Measurements from ENCODE around the gene XRCC4. TPM values are rescaled to one million over a fixed set of nuclear protein-coding genes. Genes with fewer than 3 reads are reported as not detected.

Gene XRCC4
- total and polyA plus RNA-seq, 9 of the 15 experiments (the other 6 are each of a cell fraction or from before 2014, with no cell fraction given) = 13.6 to 61.6 (median 22.4) TPM

- Histone ChIP-seq H3K4me1 (replicated peaks in 1 of 2; ENCODE audit: control insufficient read depth in 2 of 2, insufficient read depth in 2 of 2, low read length in 2 of 2) (no peaks in the 10 kb centered on the region), H3K79me2 (ENCODE audit: control insufficient read depth, insufficient read depth, low read length) (no peaks in the 10 kb centered on the region), H3K4me3 (no peak overlapping the region), H3K27me3 (ENCODE audit: control insufficient read depth in 2 of 2, insufficient read depth in 2 of 2, low read length in 2 of 2) (no peaks in the 10 kb centered on the region), H3K27ac (ENCODE audit: extremely low read depth, low read depth, low read length) (no peak overlapping the region), H4K20me1 (replicated peaks; ENCODE audit: control insufficient read depth, insufficient read depth, low read length) (no peaks in the 10 kb centered on the region), H3K4me2 (ENCODE audit: insufficient read depth, low read length) (no peak overlapping the region), H3K9me3 (replicated peaks; ENCODE audit: control insufficient read depth, insufficient read depth, low read depth, low read length) (no peaks in the 10 kb centered on the region), H2AFZ (ENCODE audit: low read depth, low read length) (no peak overlapping the region), H3K9ac (ENCODE audit: insufficient read depth in 1 of 2, low read depth in 2 of 2, low read length in 2 of 2) (no peak overlapping the region), H3K36me3 (ENCODE audit: control insufficient read depth, insufficient read depth, low read length) (no peaks in the 10 kb centered on the region), H3K9me1 (ENCODE audit: control insufficient read depth, insufficient read depth, low read length) (no peaks in the 10 kb centered on the region)
- BruUV-seq (replicated peaks) = no TSS peak
- POLR2A ChIA-PET = no interaction called here
- intact Hi-C loops (cut with micrococcal nuclease) = no loop called here
- DNase-seq (ENCODE audit: extremely low read depth in 1 of 4, low spot score in 3 of 4) (no peak), ATAC-seq (no peak), FAIRE-seq (no peak)
- CTCF ChIA-PET (ENCODE audit: low intra/inter-chr PET ratio) = no interaction called here
- in situ Hi-C loops (cut with MboI) = no loop called here
- TF ChIP-seq PHF20 (IDR thresholded peaks at IDR 0.05; ENCODE audit: partially characterized antibody) (no peak), ESRRB (CRISPR knock-in tag; IDR thresholded peaks at IDR 0.05; ENCODE audit: borderline replicate concordance) (no peak), RFX7 (CRISPR knock-in tag; IDR thresholded peaks at IDR 0.05) (no peak), ZNF740 (CRISPR knock-in tag; IDR thresholded peaks at IDR 0.05) (no peak), ZNF740 (tag; IDR thresholded peaks at IDR 0.05) (no peak), SMC3 (conservative IDR thresholded peaks at IDR 0.05; ENCODE audit: insufficient read depth, low read depth, low read length) (no peak), SMARCA4 (IDR thresholded peaks at IDR 0.05) (no peak), MTF1 (CRISPR knock-in tag; IDR thresholded peaks at IDR 0.05; ENCODE audit: borderline replicate concordance) (no peak), SNRNP70 (optimal IDR thresholded peaks at IDR 0.05; ENCODE audit: low read depth, low read length) (no peak), KAT2B (IDR thresholded peaks at IDR 0.05; ENCODE audit: low read depth, low read length) (no peak), ZNF217 (CRISPR knock-in tag; IDR thresholded peaks at IDR 0.05) (no peak)
These were observed 132.6 kb downstream of the XRCC4 start for GRCh38 chr5:83209963-83210362.
